ENCODE data around the gene HERC2. TPM values are rescaled to one million over a fixed set of nuclear protein-coding genes. Genes with fewer than 3 reads are reported as not detected.
"Not testable (repeated sequence)": the region's sequence is repeated elsewhere in the genome, so short reads cannot be mapped to it uniquely, and the experiment has no call there.

The HERC2 gene
- polyA plus RNA-seq, 2 donors = 19.4 to 28.2 TPM

DNA sequence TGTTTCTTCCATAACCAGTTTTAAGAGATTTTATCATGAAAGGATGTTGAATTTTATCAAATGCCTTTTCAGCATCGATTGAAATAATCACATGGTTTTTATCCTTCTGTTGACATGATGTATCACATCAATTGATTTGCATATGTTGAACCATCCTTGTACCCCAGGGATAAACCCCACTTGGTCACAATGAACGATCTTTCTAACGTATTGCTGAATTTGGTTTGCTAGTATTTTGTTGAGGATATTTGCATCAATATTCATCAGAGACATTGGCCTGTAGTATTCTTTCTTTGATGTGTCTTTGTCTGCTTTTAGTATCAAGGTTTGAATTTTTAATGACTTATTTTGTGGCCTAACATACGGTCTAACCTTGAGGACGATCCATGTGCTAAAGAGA lies 13.3 kb downstream of the HERC2 start:
- H3K4me1 ChIP-seq (ENCODE audit: control insufficient read depth in 2 of 2, insufficient read depth in 2 of 2, low read length in 1 of 2); H3K4me3 ChIP-seq (ENCODE audit: low read depth in 1 of 2, low read length in 2 of 2); H3K9me3 ChIP-seq (ENCODE audit: control insufficient read depth in 2 of 2, insufficient read depth in 1 of 2, low read depth in 1 of 2, low read length in 1 of 2); H3K36me3 ChIP-seq (ENCODE audit: control insufficient read depth in 2 of 2, insufficient read depth in 2 of 2, low read length in 1 of 2); H3K27me3 ChIP-seq (ENCODE audit: control insufficient read depth in 1 of 2, insufficient read depth in 2 of 2, low read length in 2 of 2); H3K27ac ChIP-seq (ENCODE audit: low read depth in 2 of 2, low read length in 1 of 2): not testable (repeated sequence)
- WGBS, 2 donors = 97 to 99% methylated on average over 5 of the region's 5 CpGs

DNA sequence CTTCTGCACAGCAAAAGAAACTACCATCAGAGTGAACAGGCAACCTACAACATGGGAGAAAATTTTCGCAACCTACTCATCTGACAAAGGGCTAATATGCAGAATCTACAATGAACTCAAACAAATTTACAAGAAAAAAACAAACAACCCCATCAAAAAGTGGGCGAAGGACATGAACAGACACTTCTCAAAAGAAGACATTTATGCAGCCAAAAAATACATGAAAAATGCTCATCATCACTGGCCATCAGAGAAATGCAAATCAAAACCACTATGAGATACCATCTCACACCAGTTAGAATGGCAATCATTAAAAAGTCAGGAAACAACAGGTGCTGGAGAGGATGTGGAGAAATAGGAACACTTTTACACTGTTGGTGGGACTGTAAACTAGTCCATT lies 16.3 kb downstream of the HERC2 start:
- H3K4me1 ChIP-seq (ENCODE audit: control insufficient read depth in 2 of 2, insufficient read depth in 2 of 2, low read length in 1 of 2); H3K27ac ChIP-seq (ENCODE audit: low read depth in 2 of 2, low read length in 1 of 2); H3K27me3 ChIP-seq (ENCODE audit: control insufficient read depth in 1 of 2, insufficient read depth in 2 of 2, low read length in 2 of 2); H3K9me3 ChIP-seq (ENCODE audit: control insufficient read depth in 2 of 2, insufficient read depth in 1 of 2, low read depth in 1 of 2, low read length in 1 of 2); H3K36me3 ChIP-seq (ENCODE audit: control insufficient read depth in 2 of 2, insufficient read depth in 2 of 2, low read length in 1 of 2); H3K4me3 ChIP-seq (ENCODE audit: low read depth in 1 of 2, low read length in 2 of 2): not testable (repeated sequence)
- 93 to 100% methylated on average over 1 to 2 of the region's 2 CpGs for WGBS, 2 donors

DNA sequence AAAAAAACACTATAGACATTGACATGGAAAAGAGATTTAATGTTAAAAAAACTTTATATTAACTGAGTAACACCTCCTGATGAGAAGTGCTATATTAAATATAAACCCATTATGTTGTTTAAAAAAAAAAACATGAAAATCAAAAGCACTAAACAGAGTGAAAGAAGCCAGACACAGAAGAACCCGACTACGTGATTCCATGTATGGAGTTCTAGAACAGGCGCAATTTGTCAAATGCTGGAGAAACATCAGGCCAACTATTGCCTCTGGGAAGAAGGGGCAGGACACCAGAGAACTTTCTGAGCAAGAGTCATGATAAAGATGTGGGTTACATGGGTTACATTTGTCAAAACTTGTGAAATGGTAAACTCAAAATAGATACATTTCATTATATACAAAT lies 24.5 kb downstream of the HERC2 start:
- not testable (repeated sequence) for H3K9me3 ChIP-seq (ENCODE audit: control insufficient read depth in 2 of 2, insufficient read depth in 1 of 2, low read depth in 1 of 2, low read length in 1 of 2); H3K36me3 ChIP-seq (ENCODE audit: control insufficient read depth in 2 of 2, insufficient read depth in 2 of 2, low read length in 1 of 2); H3K27me3 ChIP-seq (ENCODE audit: control insufficient read depth in 1 of 2, insufficient read depth in 2 of 2, low read length in 2 of 2); H3K27ac ChIP-seq (ENCODE audit: low read depth in 2 of 2, low read length in 1 of 2); H3K4me3 ChIP-seq (ENCODE audit: low read depth in 1 of 2, low read length in 2 of 2); H3K4me1 ChIP-seq (ENCODE audit: control insufficient read depth in 2 of 2, insufficient read depth in 2 of 2, low read length in 1 of 2)
- 87 to 91% methylated on average over 3 of the region's 3 CpGs for WGBS, 2 donors

DNA sequence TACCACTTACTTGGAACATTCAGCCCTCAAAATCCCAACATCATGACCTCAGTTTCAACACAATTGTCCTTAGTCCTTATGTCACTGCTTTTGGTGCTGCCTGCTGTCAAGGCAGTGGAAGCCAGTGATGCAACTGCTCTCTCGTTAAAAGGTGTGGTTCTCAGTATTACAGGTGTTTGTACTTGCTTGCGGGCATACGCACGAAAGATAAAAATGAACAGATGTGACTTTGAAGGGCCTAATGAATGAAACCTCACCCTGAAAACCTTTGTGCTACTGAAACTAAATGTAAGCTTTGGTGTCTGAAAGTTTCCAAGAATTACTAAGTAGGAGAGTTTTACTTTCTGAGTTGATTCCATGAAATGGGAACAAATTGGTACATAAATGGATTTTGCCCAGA lies 25.2 kb downstream of the HERC2 start:
- not testable (repeated sequence) for H3K36me3 ChIP-seq (ENCODE audit: control insufficient read depth in 2 of 2, insufficient read depth in 2 of 2, low read length in 1 of 2); H3K9me3 ChIP-seq (ENCODE audit: control insufficient read depth in 2 of 2, insufficient read depth in 1 of 2, low read depth in 1 of 2, low read length in 1 of 2); H3K27ac ChIP-seq (ENCODE audit: low read depth in 2 of 2, low read length in 1 of 2); H3K4me1 ChIP-seq (ENCODE audit: control insufficient read depth in 2 of 2, insufficient read depth in 2 of 2, low read length in 1 of 2); H3K27me3 ChIP-seq (ENCODE audit: control insufficient read depth in 1 of 2, insufficient read depth in 2 of 2, low read length in 2 of 2); H3K4me3 ChIP-seq (ENCODE audit: low read depth in 1 of 2, low read length in 2 of 2)
- 79 to 85% methylated on average over 4 of the region's 4 CpGs for WGBS, 2 donors

DNA sequence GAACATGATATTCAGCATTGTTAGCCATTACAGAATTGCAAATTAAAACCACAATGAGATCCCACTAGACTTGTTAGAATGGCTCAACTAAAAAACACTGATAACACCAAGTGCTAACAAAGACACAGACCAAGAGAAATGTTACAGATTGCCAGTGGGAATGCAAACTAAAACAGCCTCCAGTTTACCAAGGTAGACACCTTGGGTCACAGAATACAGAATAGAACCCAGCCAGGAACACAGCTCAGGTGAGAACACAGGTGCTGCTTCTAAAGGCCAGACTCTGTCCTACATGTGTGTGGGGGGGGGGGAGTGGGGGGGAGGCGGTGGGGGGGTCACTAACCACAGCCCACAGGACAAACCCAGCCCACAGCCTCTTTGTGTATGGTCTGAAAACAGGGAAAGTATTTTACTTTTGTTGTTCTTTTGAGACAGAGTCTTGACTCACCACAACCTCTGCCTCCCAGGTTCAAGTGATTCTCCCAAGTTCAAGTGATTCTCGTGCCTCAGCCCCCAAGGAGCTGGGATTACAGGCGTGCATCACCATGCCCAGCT lies 26.9 kb downstream of the HERC2 start:
- not testable (repeated sequence) for H3K36me3 ChIP-seq (ENCODE audit: control insufficient read depth in 2 of 2, insufficient read depth in 2 of 2, low read length in 1 of 2); H3K9me3 ChIP-seq (ENCODE audit: control insufficient read depth in 2 of 2, insufficient read depth in 1 of 2, low read depth in 1 of 2, low read length in 1 of 2); H3K27ac ChIP-seq (ENCODE audit: low read depth in 2 of 2, low read length in 1 of 2); H3K4me1 ChIP-seq (ENCODE audit: control insufficient read depth in 2 of 2, insufficient read depth in 2 of 2, low read length in 1 of 2); H3K4me3 ChIP-seq (ENCODE audit: low read depth in 1 of 2, low read length in 2 of 2); H3K27me3 ChIP-seq (ENCODE audit: control insufficient read depth in 1 of 2, insufficient read depth in 2 of 2, low read length in 2 of 2)
- WGBS, 2 donors = 75 to 100% methylated on average over 2 to 3 of the region's 3 CpGs

DNA sequence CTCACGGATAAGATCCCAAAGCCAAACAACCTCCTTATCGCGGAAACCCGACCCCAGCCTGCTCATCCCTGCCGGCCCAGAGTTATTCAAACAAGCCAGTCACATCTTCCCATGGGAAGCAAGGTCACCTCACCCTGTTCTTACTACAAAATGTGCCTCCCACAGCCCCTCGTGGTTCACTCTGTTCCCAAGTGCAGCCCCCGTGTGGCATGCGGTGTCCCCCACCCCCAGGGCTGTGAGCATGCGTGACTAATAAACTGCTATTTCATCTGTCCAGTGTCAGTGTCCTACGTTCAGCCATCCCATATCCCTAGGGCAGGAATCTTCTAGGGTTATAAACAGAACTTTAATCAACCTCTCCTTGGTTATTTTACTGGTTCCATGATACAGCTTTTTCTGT lies 27.4 kb downstream of the HERC2 start:
- not testable (repeated sequence) for H3K27me3 ChIP-seq (ENCODE audit: control insufficient read depth in 1 of 2, insufficient read depth in 2 of 2, low read length in 2 of 2); H3K9me3 ChIP-seq (ENCODE audit: control insufficient read depth in 2 of 2, insufficient read depth in 1 of 2, low read depth in 1 of 2, low read length in 1 of 2); H3K36me3 ChIP-seq (ENCODE audit: control insufficient read depth in 2 of 2, insufficient read depth in 2 of 2, low read length in 1 of 2); H3K4me1 ChIP-seq (ENCODE audit: control insufficient read depth in 2 of 2, insufficient read depth in 2 of 2, low read length in 1 of 2); H3K27ac ChIP-seq (ENCODE audit: low read depth in 2 of 2, low read length in 1 of 2); H3K4me3 ChIP-seq (ENCODE audit: low read depth in 1 of 2, low read length in 2 of 2)
- WGBS, 2 donors = 78 to 80% methylated on average over 7 to 9 of the region's 10 CpGs

DNA sequence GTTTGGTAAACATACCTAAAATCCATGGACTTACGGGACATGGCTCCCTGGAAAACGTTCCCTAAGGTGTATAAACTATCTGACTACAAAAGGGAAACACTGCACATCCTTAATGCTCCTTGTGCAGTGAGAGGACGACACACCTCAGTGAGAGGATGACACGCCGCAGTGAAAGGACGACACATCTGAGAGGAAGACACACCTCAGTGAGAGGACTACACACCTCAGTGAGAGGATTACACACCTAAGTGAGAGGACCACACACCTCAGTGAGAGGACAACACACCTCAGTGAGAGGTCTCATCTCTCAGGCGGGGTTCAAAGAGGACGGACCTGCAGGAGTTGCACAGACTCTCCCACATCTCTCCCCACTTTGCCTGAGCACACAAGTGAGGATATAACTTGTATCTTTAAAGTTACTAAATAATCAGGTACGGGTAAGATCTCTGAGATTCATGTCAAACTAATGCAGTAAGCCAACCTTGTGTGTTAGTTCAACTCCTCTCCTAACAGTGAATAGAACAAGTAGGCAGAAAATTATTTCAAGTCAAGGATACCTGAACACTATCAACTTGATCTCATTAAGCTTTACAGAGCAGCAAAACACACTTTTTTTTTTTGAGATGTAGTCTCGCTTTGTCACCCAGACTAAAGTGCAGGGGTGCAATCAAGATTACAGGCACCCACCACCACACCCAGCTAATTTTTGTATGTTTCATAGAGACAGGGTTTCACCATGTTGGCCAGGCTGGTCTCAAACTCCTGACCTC lies 32.1 kb downstream of the HERC2 start:
- no peaks in the 10 kb centered on the region for H3K4me1 ChIP-seq (ENCODE audit: control insufficient read depth in 2 of 2, insufficient read depth in 2 of 2, low read length in 1 of 2)
- 94 to 96% methylated on average over 10 of the region's 10 CpGs for WGBS, 2 donors
- peaks cover 2 to 4% of the 10 kb centered on the region in 2 donors for H3K36me3 ChIP-seq (ENCODE audit: control insufficient read depth in 2 of 2, insufficient read depth in 2 of 2, low read length in 1 of 2)
- H3K4me3 ChIP-seq (ENCODE audit: low read depth in 1 of 2, low read length in 2 of 2) = no peak overlapping the region
- no peak overlapping the region for H3K27ac ChIP-seq (ENCODE audit: low read depth in 2 of 2, low read length in 1 of 2)
- no peaks in the 10 kb centered on the region for H3K27me3 ChIP-seq (ENCODE audit: control insufficient read depth in 1 of 2, insufficient read depth in 2 of 2, low read length in 2 of 2)
- no peaks in the 10 kb centered on the region for H3K9me3 ChIP-seq (ENCODE audit: control insufficient read depth in 2 of 2, insufficient read depth in 1 of 2, low read depth in 1 of 2, low read length in 1 of 2)

DNA sequence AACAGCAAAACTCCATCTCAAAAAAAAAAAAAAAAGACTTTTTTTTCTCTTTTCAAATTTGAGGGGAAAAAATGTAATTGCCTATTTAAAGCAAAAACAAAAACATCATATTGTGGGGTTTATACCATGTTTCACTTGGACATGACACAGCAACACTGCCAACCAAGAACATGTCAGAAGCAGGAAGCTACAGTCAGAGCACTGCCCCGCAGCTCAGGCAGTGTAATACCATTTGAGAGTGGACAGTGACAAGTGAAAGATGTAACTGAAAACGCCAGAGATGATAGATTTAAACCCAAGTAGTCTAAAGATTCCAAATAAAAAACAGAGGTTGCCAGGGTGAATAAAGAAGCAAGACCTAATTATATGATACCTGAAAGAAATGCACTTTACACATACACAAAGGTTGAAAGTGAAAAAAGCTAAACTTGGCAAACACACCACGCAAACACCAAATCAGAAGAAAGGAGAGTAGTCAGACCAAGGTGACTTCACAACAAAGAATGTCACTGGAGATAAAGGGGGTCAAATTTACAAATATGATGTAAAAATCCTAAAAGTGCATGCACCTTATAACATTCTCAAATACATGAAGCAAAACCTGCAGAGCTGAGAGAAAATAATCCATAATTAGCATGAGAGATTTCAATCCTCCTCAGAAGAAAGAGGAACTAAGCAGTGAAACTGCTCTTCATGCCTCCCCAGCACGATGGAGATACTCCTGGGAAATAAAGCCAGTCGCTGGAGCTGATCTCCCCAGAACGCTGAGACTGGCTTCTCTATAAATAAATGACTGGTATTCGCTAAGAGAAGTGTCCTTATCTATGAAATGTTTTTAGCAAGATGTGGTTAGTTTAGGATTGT lies 32.9 kb downstream of the HERC2 start:
- H3K27me3 ChIP-seq (ENCODE audit: control insufficient read depth in 1 of 2, insufficient read depth in 2 of 2, low read length in 2 of 2) = not testable (repeated sequence)
- WGBS, 2 donors = 84 to 86% methylated on average over 7 of the region's 7 CpGs

DNA sequence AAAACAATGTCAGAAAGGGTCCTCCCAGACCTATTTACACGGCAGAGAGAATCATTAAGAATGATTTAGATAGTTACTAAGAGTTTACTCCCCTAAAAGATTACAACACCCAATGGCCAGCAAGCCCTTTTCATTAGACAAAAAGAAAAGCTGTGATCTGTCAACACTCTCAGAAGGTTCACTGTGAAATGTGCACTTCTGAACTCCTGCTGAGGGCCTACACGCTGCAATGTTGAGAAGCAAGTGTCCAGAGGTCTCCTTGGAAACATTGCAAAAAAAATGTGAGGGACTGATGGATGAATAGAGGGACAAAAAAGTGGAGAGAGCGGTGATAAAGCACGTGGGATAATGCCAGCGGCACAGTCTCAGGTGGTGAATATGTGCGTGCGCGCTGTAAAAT lies 35.3 kb downstream of the HERC2 start:
- H3K4me3 ChIP-seq (ENCODE audit: low read depth in 1 of 2, low read length in 2 of 2); H3K36me3 ChIP-seq (ENCODE audit: control insufficient read depth in 2 of 2, insufficient read depth in 2 of 2, low read length in 1 of 2); H3K9me3 ChIP-seq (ENCODE audit: control insufficient read depth in 2 of 2, insufficient read depth in 1 of 2, low read depth in 1 of 2, low read length in 1 of 2); H3K4me1 ChIP-seq (ENCODE audit: control insufficient read depth in 2 of 2, insufficient read depth in 2 of 2, low read length in 1 of 2); H3K27me3 ChIP-seq (ENCODE audit: control insufficient read depth in 1 of 2, insufficient read depth in 2 of 2, low read length in 2 of 2); H3K27ac ChIP-seq (ENCODE audit: low read depth in 2 of 2, low read length in 1 of 2): not testable (repeated sequence)
- 79 to 80% methylated on average over 7 to 8 of the region's 8 CpGs for WGBS, 2 donors

More for the DNA sequence above, 32.9 kb downstream of the HERC2 start:
- H3K4me3 ChIP-seq (ENCODE audit: low read depth in 1 of 2, low read length in 2 of 2); H3K36me3 ChIP-seq (ENCODE audit: control insufficient read depth in 2 of 2, insufficient read depth in 2 of 2, low read length in 1 of 2); H3K4me1 ChIP-seq (ENCODE audit: control insufficient read depth in 2 of 2, insufficient read depth in 2 of 2, low read length in 1 of 2); H3K27ac ChIP-seq (ENCODE audit: low read depth in 2 of 2, low read length in 1 of 2); H3K9me3 ChIP-seq (ENCODE audit: control insufficient read depth in 2 of 2, insufficient read depth in 1 of 2, low read depth in 1 of 2, low read length in 1 of 2): not testable (repeated sequence)
